NCI-H524 treated with DMSO at 0.1 percent for 48 hours (cell line): Measurements from ENCODE around the gene PLSCR3.

ENCODE experiments used
- DNase-seq: peaks from one replicate; lab custom pipeline; 2025; lab: John Stamatoyannopoulos, UW

Gene PLSCR3

GRCh38 chr17:7405350-7406234 is 11.3 kb upstream of the PLSCR3 start:
- no peak for DNase-seq

- DNase-seq = no peak
Measured at GRCh38 chr17:7404737-7405349, 10.5 kb upstream of the PLSCR3 start.

- DNase-seq = peak; percentile 66
Measured at GRCh38 chr17:7403977-7404736, 9.8 kb upstream of the PLSCR3 start, which contains the start of gene TMEM256. Gene TMEM256, minus strand, starts transcription at chr17:7404097. Its CDS starts 13 bp downstream, at chr17:7404084.

- no peak for DNase-seq
Measured at GRCh38 chr17:7403727-7403976, 9.3 kb upstream of the PLSCR3 start.

GRCh38 chr17:7403043-7403726 is 8.9 kb upstream of the PLSCR3 start:
- no peak for DNase-seq

GRCh38 chr17:7398612-7399011 is 4.3 kb upstream of the PLSCR3 start:
- no peak for DNase-seq

GRCh38 chr17:7396147-7396546 is 1.8 kb upstream of the PLSCR3 start:
- DNase-seq = no peak

GRCh38 chr17:7393613-7394451 is 493 bp downstream of the PLSCR3 start:
- no peak for DNase-seq

GRCh38 chr17:7392696-7393612 is 1.4 kb downstream of the PLSCR3 start:
- no peak for DNase-seq

- no peak for DNase-seq
Measured at GRCh38 chr17:7391307-7391706, 3.0 kb downstream of the PLSCR3 start.

GRCh38 chr17:7389924-7390910 is 4.1 kb downstream of the PLSCR3 start:
- DNase-seq = no peak

GRCh38 chr17:7388856-7389255 is 5.5 kb downstream of the PLSCR3 start:
- DNase-seq = no peak

- DNase-seq = no peak
Measured at GRCh38 chr17:7384489-7385081, 9.7 kb downstream of the PLSCR3 start.

- no peak for DNase-seq
Measured at GRCh38 chr17:7383742-7384488, 10.4 kb downstream of the PLSCR3 start.

- no peak for DNase-seq
Measured at GRCh38 chr17:7383371-7383741, 11.0 kb downstream of the PLSCR3 start.

- DNase-seq = no peak
Measured at GRCh38 chr17:7382901-7383300, 11.4 kb downstream of the PLSCR3 start.

GRCh38 chr17:7380855-7381683 is 13.3 kb downstream of the PLSCR3 start, which contains the start of gene TNK1:
Gene TNK1, plus strand, starts transcription at chr17:7381089. Its CDS starts 1,838 bp downstream, at chr17:7382927.
- no peak for DNase-seq
